ENCODE measurements around the gene MTMR6. TPM values are rescaled to one million over a fixed set of nuclear protein-coding genes. Genes with fewer than 3 reads are reported as not detected.
A peak's percentile ranks its signal among the peaks of the same experiment; 100 is the strongest.

MTMR6 gene
- 10 to 100 TPM in 1 of 6 donors, 1 to 10 TPM in 5; 6.4 to 11.2 (median 8.9) TPM for total RNA-seq
- 1 to 10 TPM; 3.2 to 6.9 TPM for polyA plus RNA-seq

GRCh38 chr13:25286969-25287961 lies at the start of gene MTMR6:
TSS of gene MTMR6 (minus strand) at chr13:25287488. CDS start at chr13:25287247, 241 bp downstream.
- FAIRE-seq (peak; percentile 20), ATAC-seq (peak; percentile 96 to 99 (median 98)), DNase-seq (peak; percentile 89 to 99 (median 92))
- no peaks in the 10 kb centered on the region for H3K9me3 ChIP-seq
- no peaks in the 10 kb centered on the region for H3K27me3 ChIP-seq
- H3K36me3 ChIP-seq, result no peaks in the 10 kb centered on the region
- peak within 1 kb of the TSS; percentile 51 to 91 (median 83) for H3K27ac ChIP-seq
- H3K4me3 ChIP-seq, result peak within 1 kb of the TSS; percentile 69 to 95 (median 90)
- intact Hi-C loops (cut with DNase I), result no loop called here
- 2 to 3% methylated on average over 65 of the region's 65 CpGs for WGBS, 2 donors
- peaks cover 0 to 11% (median 5%) of the 10 kb centered on the region in 3 donors for H3K4me1 ChIP-seq
- peak; percentile 99 to 100 (median 100) for TF ChIP-seq CTCF (IDR thresholded peaks at IDR 0.05)

GRCh38 chr13:25335856-25336255 lies 48.6 kb upstream of the MTMR6 start:
- no peak for TF ChIP-seq CTCF (IDR thresholded peaks at IDR 0.05)
- Histone ChIP-seq H3K27me3 (no peaks in the 10 kb centered on the region), H3K27ac (no peak overlapping the region), H3K9me3 (no peaks in the 10 kb centered on the region), H3K36me3 (peaks cover 0 to 18% (median 8%) of the 10 kb centered on the region in 3 donors), H3K4me3 (no peak overlapping the region), H3K4me1 (peaks cover 0 to 4% (median 4%) of the 10 kb centered on the region in 3 donors)
- ATAC-seq (no peak), FAIRE-seq (no peak), DNase-seq (no peak)
- intact Hi-C loops (cut with DNase I), result no loop called here
- 22 to 40% methylated on average over 3 of the region's 3 CpGs for WGBS, 2 donors

- no peak for DNase-seq
- Histone ChIP-seq H3K9me3 (no peaks in the 10 kb centered on the region), H3K36me3 (peaks cover 0 to 48% (median 8%) of the 10 kb centered on the region in 3 donors), H3K4me1 (no peaks in the 10 kb centered on the region), H3K27me3 (no peaks in the 10 kb centered on the region), H3K4me3 (no peak overlapping the region), H3K27ac (no peak overlapping the region)
- intact Hi-C loops (cut with DNase I), result no loop called here
- FAIRE-seq, result no peak
- WGBS, 2 donors, result 98 to 100% methylated on average over 1 of the region's 1 CpG
- TF ChIP-seq CTCF (IDR thresholded peaks at IDR 0.05), result no peak
- no peak for ATAC-seq
These were observed 43.3 kb upstream of the MTMR6 start for GRCh38 chr13:25330541-25330940.

- Histone ChIP-seq H3K4me1 (no peaks in the 10 kb centered on the region), H3K27ac (no peak overlapping the region), H3K36me3 (peaks cover 0 to 53% (median 8%) of the 10 kb centered on the region in 3 donors), H3K9me3 (no peaks in the 10 kb centered on the region), H3K4me3 (no peak overlapping the region), H3K27me3 (no peaks in the 10 kb centered on the region)
- no peak for TF ChIP-seq CTCF (IDR thresholded peaks at IDR 0.05)
- WGBS, 2 donors, result 94 to 95% methylated on average over 4 of the region's 4 CpGs
- ATAC-seq (no peak), DNase-seq (no peak), FAIRE-seq (no peak)
- intact Hi-C loops (cut with DNase I), result no loop called here
These were observed 42.4 kb upstream of the MTMR6 start for GRCh38 chr13:25329706-25330105.
